ENCODE data around the gene IMPDH1. TPM values are rescaled to one million over a fixed set of nuclear protein-coding genes. Genes with fewer than 3 reads are reported as not detected.

The IMPDH1 gene
- total and polyA plus RNA-seq, 9 of the 15 experiments (the other 6 are each of a cell fraction or from before 2014, with no cell fraction given) = 0.80 to 118 (median 64.3) TPM

DNA sequence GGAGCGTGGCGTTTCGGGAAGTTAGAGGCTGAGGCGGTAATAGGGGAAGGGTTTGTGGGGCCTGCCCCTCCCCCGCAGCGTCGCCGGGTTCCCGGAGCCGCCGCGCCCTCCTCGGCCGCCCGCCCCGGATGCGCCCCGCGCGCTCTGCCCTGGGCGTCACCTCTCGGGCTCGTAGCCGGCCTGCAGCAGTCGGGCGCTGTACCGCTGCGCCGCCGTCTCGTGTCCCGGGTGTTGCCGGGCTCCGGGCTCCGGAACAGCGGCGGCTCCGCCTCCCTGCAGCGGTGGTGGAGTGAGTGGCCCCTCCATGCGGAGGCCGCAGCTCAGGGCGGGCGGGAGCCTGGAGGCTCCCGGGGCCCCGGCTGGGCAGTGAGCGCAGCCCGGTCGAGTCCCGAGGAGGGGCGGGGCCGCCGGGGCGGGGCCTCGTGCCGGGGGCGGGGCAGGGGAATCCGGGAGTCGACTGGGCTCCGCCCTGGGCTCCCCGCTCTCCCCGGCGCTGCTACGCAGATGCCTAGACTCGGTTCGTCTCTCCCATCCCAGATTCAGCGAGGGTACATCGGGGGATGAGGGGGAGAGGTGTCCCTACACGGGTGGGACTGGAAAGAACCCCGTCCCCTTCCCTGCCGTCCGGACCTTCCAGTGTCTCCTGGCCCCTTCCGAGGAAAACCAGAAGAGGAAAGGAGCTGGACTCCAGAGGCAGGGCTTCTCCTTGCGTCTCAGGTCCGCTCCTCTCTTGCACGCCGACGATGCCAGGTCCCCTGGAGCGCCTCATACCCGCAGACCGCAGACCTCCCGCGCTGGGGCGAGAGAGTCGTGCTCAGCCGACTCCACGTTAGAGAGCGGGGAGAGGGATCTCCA is at the start of gene IMPDH1 (continued):
- no peak; the same call in 1 of the 2 replicates for TF ChIP-seq E2F5 (CRISPR knock-in tag; IDR thresholded peaks at IDR 0.05)
- no peak; the same call in 1 of the 2 replicates for TF ChIP-seq KAT7 (CRISPR knock-in tag; IDR thresholded peaks at IDR 0.05; ENCODE audit: borderline replicate concordance)
- TF ChIP-seq RHOXF2B (CRISPR knock-in tag; conservative IDR thresholded peaks at IDR 0.05) = no peak
- no peak for TF ChIP-seq NCOA1 (IDR thresholded peaks at IDR 0.05; ENCODE audit: low read depth)
- TF ChIP-seq TSC22D4 (tag; IDR thresholded peaks at IDR 0.05) = no peak
- TF ChIP-seq, protein P1, sequence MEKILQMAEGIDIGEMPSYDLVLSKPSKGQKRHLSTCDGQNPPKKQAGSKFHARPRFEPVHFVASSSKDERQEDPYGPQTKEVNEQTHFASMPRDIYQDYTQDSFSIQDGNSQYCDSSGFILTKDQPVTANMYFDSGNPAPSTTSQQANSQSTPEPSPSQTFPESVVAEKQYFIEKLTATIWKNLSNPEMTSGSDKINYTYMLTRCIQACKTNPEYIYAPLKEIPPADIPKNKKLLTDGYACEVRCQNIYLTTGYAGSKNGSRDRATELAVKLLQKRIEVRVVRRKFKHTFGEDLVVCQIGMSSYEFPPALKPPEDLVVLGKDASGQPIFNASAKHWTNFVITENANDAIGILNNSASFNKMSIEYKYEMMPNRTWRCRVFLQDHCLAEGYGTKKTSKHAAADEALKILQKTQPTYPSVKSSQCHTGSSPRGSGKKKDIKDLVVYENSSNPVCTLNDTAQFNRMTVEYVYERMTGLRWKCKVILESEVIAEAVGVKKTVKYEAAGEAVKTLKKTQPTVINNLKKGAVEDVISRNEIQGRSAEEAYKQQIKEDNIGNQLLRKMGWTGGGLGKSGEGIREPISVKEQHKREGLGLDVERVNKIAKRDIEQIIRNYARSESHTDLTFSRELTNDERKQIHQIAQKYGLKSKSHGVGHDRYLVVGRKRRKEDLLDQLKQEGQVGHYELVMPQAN (IDR thresholded peaks at IDR 0.05; ENCODE audit: borderline replicate concordance) = peak; percentile 35; the same call in 1 of the 2 replicates
- TF ChIP-seq CGGBP1 (CRISPR knock-in tag; IDR thresholded peaks at IDR 0.05) = no peak
- no peak for TF ChIP-seq ZNF143 (CRISPR knock-in tag; IDR thresholded peaks at IDR 0.05)
- TF ChIP-seq XRCC5 (IDR thresholded peaks at IDR 0.05; ENCODE audit: low read depth, low read length) = peak; percentile 73; the same call in 1 of the 2 replicates
- no peak for TF ChIP-seq SETDB1 (IDR thresholded peaks at IDR 0.05; ENCODE audit: low read length)
- TF ChIP-seq CBFB (CRISPR knock-in tag; IDR thresholded peaks at IDR 0.05) = peak; percentile 97
- TF ChIP-seq NCOA6 (IDR thresholded peaks at IDR 0.05) = peak; percentile 75
- peak; percentile 44; the same call in 1 of the 2 replicates for TF ChIP-seq ETV1 (tag; conservative IDR thresholded peaks at IDR 0.05; ENCODE audit: low read depth)
- no peak for TF ChIP-seq PCBP2 (IDR thresholded peaks at IDR 0.05; ENCODE audit: low read depth, low read length, poor library complexity, severe bottlenecking)
- TF ChIP-seq TAF1 (IDR thresholded peaks at IDR 0.05; ENCODE audit: control insufficient read depth, extremely low read depth, insufficient read depth, low read length, severe bottlenecking) = peak; percentile 31
- TF ChIP-seq ZNF766 (CRISPR knock-in tag; conservative IDR thresholded peaks at IDR 0.05) = 0 out of 2 replicates have a peak, but pooled peaks have one; percentile 26
- TF ChIP-seq CHAMP1 (IDR thresholded peaks at IDR 0.05) = no peak
- no peak for TF ChIP-seq ELK3 (CRISPR knock-in tag; IDR thresholded peaks at IDR 0.05)
- peak in 1 of 2 experiments; percentile 53; a peak in 3 of 4 replicates for TF ChIP-seq RCOR1 (IDR thresholded peaks at IDR 0.05; ENCODE audit: borderline replicate concordance in 1 of 2, low read depth in 2 of 2, low read length in 2 of 2)
- TF ChIP-seq ZFPM2 (CRISPR knock-in tag; IDR thresholded peaks at IDR 0.05) = no peak
- no peak for TF ChIP-seq STAT5B (CRISPR knock-in tag; IDR thresholded peaks at IDR 0.05)
